ENCODE measurements around the gene SPINK14.

The SPINK14 gene

GRCh38 chr5:148168246-148168645 is at the start of gene SPINK14:
TSS of gene SPINK14 (plus strand) at chr5:148168546. CDS start at chr5:148169733, 1,187 bp downstream.
- DNase-seq, result no peak

- no peak for DNase-seq
Measured at GRCh38 chr5:148120317-148120716, 48.0 kb upstream of the SPINK14 start.

GRCh38 chr5:148125641-148126040 is 42.7 kb upstream of the SPINK14 start:
- DNase-seq, result no peak

GRCh38 chr5:148135091-148136048 is 33.0 kb upstream of the SPINK14 start:
- DNase-seq, result no peak

- no peak for DNase-seq
Measured at GRCh38 chr5:148140846-148141245, 27.5 kb upstream of the SPINK14 start.

- no peak for DNase-seq
Measured at GRCh38 chr5:148141645-148142044, 26.7 kb upstream of the SPINK14 start.

- no peak for DNase-seq
Measured at GRCh38 chr5:148145916-148146315, 22.4 kb upstream of the SPINK14 start.

- no peak for DNase-seq
Measured at GRCh38 chr5:148146487-148146886, 21.9 kb upstream of the SPINK14 start.

- no peak for DNase-seq
Measured at GRCh38 chr5:148147415-148147814, 20.9 kb upstream of the SPINK14 start.

GRCh38 chr5:148151872-148152271 is 16.5 kb upstream of the SPINK14 start:
- no peak for DNase-seq

- DNase-seq, result no peak
Measured at GRCh38 chr5:148152781-148153180, 15.6 kb upstream of the SPINK14 start.

- no peak for DNase-seq
Measured at GRCh38 chr5:148156609-148157008, 11.7 kb upstream of the SPINK14 start.

- DNase-seq, result no peak
Measured at GRCh38 chr5:148162038-148162437, 6.3 kb upstream of the SPINK14 start.

- no peak for DNase-seq
Measured at GRCh38 chr5:148163345-148163744, 5.0 kb upstream of the SPINK14 start.

- DNase-seq, result no peak
Measured at GRCh38 chr5:148166550-148167283, 1.6 kb upstream of the SPINK14 start.

GRCh38 chr5:148172377-148172776 is 4.0 kb downstream of the SPINK14 start:
- no peak for DNase-seq

- DNase-seq, result no peak
Measured at GRCh38 chr5:148176480-148176879, 8.1 kb downstream of the SPINK14 start.

GRCh38 chr5:148177207-148177606 is 8.9 kb downstream of the SPINK14 start:
- no peak for DNase-seq

- DNase-seq, result no peak
Measured at GRCh38 chr5:148179234-148179824, 11.0 kb downstream of the SPINK14 start.

GRCh38 chr5:148186248-148187003 is 18.1 kb downstream of the SPINK14 start:
- no peak for DNase-seq

GRCh38 chr5:148191010-148191409 is 22.7 kb downstream of the SPINK14 start:
- no peak for DNase-seq

- DNase-seq, result no peak
Measured at GRCh38 chr5:148193202-148193601, 24.9 kb downstream of the SPINK14 start.

- DNase-seq, result no peak
Measured at GRCh38 chr5:148201151-148201550, 32.8 kb downstream of the SPINK14 start.
